ENCODE results near the gene CERS2. TPM values are rescaled to one million over a fixed set of nuclear protein-coding genes. Genes with fewer than 3 reads are reported as not detected.

CERS2 gene
- total and polyA plus RNA-seq, 2 of the 13 experiments (the other 11 are each of a cell fraction or from before 2014, with no cell fraction given): 269 to 298 TPM

DNA sequence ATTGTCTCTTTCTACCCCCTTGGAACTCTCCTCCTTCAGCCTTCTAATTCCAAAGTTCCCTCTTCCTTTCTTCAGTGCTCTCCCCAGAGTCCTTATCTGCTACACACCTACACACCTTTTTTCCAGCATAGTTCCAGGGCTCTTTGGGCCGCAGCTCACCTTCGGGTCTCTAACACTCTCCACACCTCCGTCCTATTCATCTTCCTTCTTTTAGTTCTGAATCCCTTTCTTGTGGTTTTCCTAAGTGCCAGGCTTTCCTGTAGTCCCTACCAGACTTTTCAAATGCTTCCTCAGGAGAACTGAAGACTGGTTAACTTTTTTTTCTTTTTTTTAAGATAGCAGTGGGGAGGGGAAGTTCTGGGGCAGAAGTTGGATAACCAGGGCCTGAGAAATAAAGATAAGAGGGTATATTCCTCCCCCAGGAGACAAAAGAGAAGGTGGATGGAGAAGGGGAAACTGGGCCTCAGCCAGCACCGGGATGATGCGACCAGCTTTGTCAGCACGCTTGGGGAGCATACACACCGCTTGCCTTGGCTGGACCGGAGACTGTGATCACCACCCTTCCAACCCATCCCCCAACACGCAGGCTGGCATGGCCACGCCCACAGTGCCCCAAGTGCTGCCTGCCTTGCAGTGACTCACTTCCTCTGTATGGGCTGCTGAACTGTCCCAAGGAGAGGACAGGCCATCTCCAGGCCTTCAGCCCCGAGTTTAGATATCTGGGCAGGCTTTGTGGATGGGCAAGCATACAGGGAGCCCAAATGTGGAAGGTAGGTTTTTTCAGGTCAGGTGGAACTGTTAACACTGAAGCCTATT lies 2.5 kb upstream of the CERS2 start (continued):
- TF ChIP-seq, protein P1, sequence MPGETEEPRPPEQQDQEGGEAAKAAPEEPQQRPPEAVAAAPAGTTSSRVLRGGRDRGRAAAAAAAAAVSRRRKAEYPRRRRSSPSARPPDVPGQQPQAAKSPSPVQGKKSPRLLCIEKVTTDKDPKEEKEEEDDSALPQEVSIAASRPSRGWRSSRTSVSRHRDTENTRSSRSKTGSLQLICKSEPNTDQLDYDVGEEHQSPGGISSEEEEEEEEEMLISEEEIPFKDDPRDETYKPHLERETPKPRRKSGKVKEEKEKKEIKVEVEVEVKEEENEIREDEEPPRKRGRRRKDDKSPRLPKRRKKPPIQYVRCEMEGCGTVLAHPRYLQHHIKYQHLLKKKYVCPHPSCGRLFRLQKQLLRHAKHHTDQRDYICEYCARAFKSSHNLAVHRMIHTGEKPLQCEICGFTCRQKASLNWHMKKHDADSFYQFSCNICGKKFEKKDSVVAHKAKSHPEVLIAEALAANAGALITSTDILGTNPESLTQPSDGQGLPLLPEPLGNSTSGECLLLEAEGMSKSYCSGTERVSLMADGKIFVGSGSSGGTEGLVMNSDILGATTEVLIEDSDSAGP (CRISPR knock-in tag; IDR thresholded peaks at IDR 0.05; ENCODE audit: borderline replicate concordance): peak; percentile 59; the same call in 1 of the 2 replicates
- TF ChIP-seq TRIM24 (CRISPR knock-in tag; IDR thresholded peaks at IDR 0.05) (no peak), ETV5 (CRISPR knock-in tag; IDR thresholded peaks at IDR 0.05; ENCODE audit: borderline replicate concordance) (peak; percentile 93), SALL1 (CRISPR knock-in tag; IDR thresholded peaks at IDR 0.05) (no peak), ZNF251 (CRISPR knock-in tag; IDR thresholded peaks at IDR 0.05) (no peak), ZNF549 (CRISPR knock-in tag; IDR thresholded peaks at IDR 0.05) (no peak), ZNF749 (CRISPR knock-in tag; IDR thresholded peaks at IDR 0.05; ENCODE audit: borderline replicate concordance) (no peak), ZNF331 (CRISPR knock-in tag; IDR thresholded peaks at IDR 0.05) (no peak), ZZZ3 (CRISPR knock-in tag; IDR thresholded peaks at IDR 0.05; ENCODE audit: borderline replicate concordance) (no peak), RFX1 (IDR thresholded peaks at IDR 0.05) (no peak), ASH2L (IDR thresholded peaks at IDR 0.05; ENCODE audit: insufficient read length, low read depth, low read length) (no peak), DNMT3B (CRISPR knock-in tag; conservative IDR thresholded peaks at IDR 0.05) (no peak), RFX3 (CRISPR knock-in tag; IDR thresholded peaks at IDR 0.05) (no peak), KLF6 (CRISPR knock-in tag; IDR thresholded peaks at IDR 0.05) (no peak), HNRNPK (IDR thresholded peaks at IDR 0.05; ENCODE audit: low read depth, low read length, poor library complexity, severe bottlenecking) (no peak), TARDBP (CRISPR knock-in tag; IDR thresholded peaks at IDR 0.05) (no peak), FOXA3 (CRISPR knock-in tag; IDR thresholded peaks at IDR 0.05) (0 out of 2 replicates have a peak, but pooled peaks have one; percentile 31), BHLHE40 (IDR thresholded peaks at IDR 0.05; ENCODE audit: low read length) (no peak), ATF7-NPFF (CRISPR knock-in tag; IDR thresholded peaks at IDR 0.05; ENCODE audit: low read depth) (no peak), ELF3 (CRISPR knock-in tag; IDR thresholded peaks at IDR 0.05) (peak; percentile 69)
- TF ChIP-seq, protein P2, sequence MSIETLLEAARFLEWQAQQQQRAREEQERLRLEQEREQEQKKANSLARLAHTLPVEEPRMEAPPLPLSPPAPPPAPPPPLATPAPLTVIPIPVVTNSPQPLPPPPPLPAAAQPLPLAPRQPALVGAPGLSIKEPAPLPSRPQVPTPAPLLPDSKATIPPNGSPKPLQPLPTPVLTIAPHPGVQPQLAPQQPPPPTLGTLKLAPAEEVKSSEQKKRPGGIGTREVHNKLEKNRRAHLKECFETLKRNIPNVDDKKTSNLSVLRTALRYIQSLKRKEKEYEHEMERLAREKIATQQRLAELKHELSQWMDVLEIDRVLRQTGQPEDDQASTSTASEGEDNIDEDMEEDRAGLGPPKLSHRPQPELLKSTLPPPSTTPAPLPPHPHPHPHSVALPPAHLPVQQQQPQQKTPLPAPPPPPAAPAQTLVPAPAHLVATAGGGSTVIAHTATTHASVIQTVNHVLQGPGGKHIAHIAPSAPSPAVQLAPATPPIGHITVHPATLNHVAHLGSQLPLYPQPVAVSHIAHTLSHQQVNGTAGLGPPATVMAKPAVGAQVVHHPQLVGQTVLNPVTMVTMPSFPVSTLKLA (IDR thresholded peaks at IDR 0.05): no peak
- TF ChIP-seq, protein P3, sequence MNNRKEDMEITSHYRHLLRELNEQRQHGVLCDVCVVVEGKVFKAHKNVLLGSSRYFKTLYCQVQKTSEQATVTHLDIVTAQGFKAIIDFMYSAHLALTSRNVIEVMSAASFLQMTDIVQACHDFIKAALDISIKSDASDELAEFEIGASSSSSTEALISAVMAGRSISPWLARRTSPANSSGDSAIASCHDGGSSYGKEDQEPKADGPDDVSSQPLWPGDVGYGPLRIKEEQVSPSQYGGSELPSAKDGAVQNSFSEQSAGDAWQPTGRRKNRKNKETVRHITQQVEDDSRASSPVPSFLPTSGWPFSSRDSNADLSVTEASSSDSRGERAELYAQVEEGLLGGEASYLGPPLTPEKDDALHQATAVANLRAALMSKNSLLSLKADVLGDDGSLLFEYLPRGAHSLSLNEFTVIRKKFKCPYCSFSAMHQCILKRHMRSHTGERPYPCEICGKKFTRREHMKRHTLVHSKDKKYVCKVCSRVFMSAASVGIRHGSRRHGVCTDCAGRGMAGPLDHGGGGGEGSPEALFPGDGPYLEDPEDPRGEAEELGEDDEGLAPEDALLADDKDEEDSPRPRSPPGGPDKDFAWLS (CRISPR knock-in tag; IDR thresholded peaks at IDR 0.05; ENCODE audit: borderline replicate concordance): no peak
- TF ChIP-seq, protein P4, sequence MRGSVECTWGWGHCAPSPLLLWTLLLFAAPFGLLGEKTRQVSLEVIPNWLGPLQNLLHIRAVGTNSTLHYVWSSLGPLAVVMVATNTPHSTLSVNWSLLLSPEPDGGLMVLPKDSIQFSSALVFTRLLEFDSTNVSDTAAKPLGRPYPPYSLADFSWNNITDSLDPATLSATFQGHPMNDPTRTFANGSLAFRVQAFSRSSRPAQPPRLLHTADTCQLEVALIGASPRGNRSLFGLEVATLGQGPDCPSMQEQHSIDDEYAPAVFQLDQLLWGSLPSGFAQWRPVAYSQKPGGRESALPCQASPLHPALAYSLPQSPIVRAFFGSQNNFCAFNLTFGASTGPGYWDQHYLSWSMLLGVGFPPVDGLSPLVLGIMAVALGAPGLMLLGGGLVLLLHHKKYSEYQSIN (CRISPR knock-in tag; IDR thresholded peaks at IDR 0.05; ENCODE audit: borderline replicate concordance): no peak
